H1 (cell line): ENCODE data around the gene AMBP. TPM values are rescaled to one million over a fixed set of nuclear protein-coding genes. Genes with fewer than 3 reads are reported as not detected.

Experiments
- CTCF ChIA-PET: fragments of 300-600 bp; sonication (Branson Sonifier 250); formaldehyde crosslinking; loops from one replicate; lab custom pipeline; 2021; ENCODE audit not compliant: partially characterized antibody; lab: Charles Lee
- POLR2A ChIA-PET: fragments of 300-600 bp; sonication (Branson Sonifier 250); formaldehyde crosslinking; loops from one replicate; lab custom pipeline; 2021; ENCODE audit warnings: inconsistent platforms; ENCODE audit not compliant: partially characterized antibody; lab: Charles Lee
- DNase-seq, 2 experiments: peaks; one replicate each; pipeline versions ENCODE4 v3.0.0 to v3.0.0-alpha.2; 2010 to 2022; ENCODE audit warnings: low spot score in 2 of 2, low read depth in 1 of 2, mixed read lengths in 1 of 2
- FAIRE-seq: peaks from 2 replicates; lab custom pipeline; 2011; peaks lifted over from hg19 to GRCh38; lab: Jason Lieb, UNC
- H2AFZ ChIP-seq: 2 replicates; pipeline ENCODE4 v1.8.1; 2012; ENCODE audit warnings: low read length, inconsistent platforms
- H2AK5ac ChIP-seq: 2 replicates; pipeline ENCODE4 v1.6.1; 2013; ENCODE audit warnings: low read depth, low read length
- H2BK120ac ChIP-seq: replicated peaks from 2 replicates; pipeline ENCODE3; 2013; ENCODE audit warnings: low read depth, low read length, inconsistent platforms
- H2BK12ac ChIP-seq: 2 replicates; pipeline ENCODE4 v1.6.1; 2013; ENCODE audit warnings: low read depth, low read length
- H2BK15ac ChIP-seq: 2 replicates; pipeline ENCODE4 v1.6.1; 2013; ENCODE audit warnings: low read length
- H2BK20ac ChIP-seq: 2 replicates; pipeline ENCODE4 v1.6.1; 2013; ENCODE audit warnings: low read length
- H2BK5ac ChIP-seq: 2 replicates; pipeline ENCODE4 v1.6.1; 2013; ENCODE audit warnings: low read depth, low read length
- H3K14ac ChIP-seq: 2 replicates; pipeline ENCODE4 v1.6.1; 2013; ENCODE audit warnings: inconsistent platforms; ENCODE audit not compliant: insufficient read length
- H3K18ac ChIP-seq: 2 replicates; pipeline ENCODE4 v1.6.1; 2013; ENCODE audit warnings: low read length; ENCODE audit errors: extremely low read depth
- H3K23ac ChIP-seq: 2 replicates; pipeline ENCODE4 v1.6.1; 2013; ENCODE audit warnings: inconsistent platforms; ENCODE audit not compliant: insufficient read length
- H3K23me2 ChIP-seq: 2 replicates; pipeline ENCODE4 v1.6.1; 2013; ENCODE audit warnings: low read depth, low read length
- H3K27ac ChIP-seq: 2 replicates; pipeline ENCODE4 v1.6.1; 2011; ENCODE audit warnings: low read depth, low read length, inconsistent platforms
- H3K27me3 ChIP-seq, 4 experiments: replicated peaks in 1 of 4; 1 replicate in 1 of 4; 2 replicates in 3 of 4; pipeline versions ENCODE4 v1.6.1 to v1.8.1; 2011 to 2013; ENCODE audit warnings: low read length in 3 of 4, mild to moderate bottlenecking in 3 of 4, inconsistent platforms in 2 of 4, mixed read lengths in 2 of 4, moderate library complexity in 1 of 4; ENCODE audit not compliant: control insufficient read depth in 3 of 4, insufficient read depth in 3 of 4; ENCODE audit errors: extremely low read depth in 1 of 4
- H3K36me3 ChIP-seq, 4 experiments: 2 replicates each; pipeline versions ENCODE4 v1.6.1 to v1.8.1; 2011 to 2013; ENCODE audit warnings: mild to moderate bottlenecking in 4 of 4, low read length in 3 of 4, moderate library complexity in 2 of 4, control low read depth in 1 of 4, inconsistent platforms in 1 of 4; ENCODE audit not compliant: insufficient read depth in 4 of 4, control insufficient read depth in 2 of 4
- H3K4ac ChIP-seq: replicated peaks from 2 replicates; pipeline ENCODE3; 2013; ENCODE audit warnings: low read length, low read depth, mixed read lengths, inconsistent platforms; ENCODE audit not compliant: insufficient read length
- H3K4me1 ChIP-seq, 4 experiments: replicated peaks in 1 of 4; 1 replicate in 1 of 4; 2 replicates in 3 of 4; pipeline versions ENCODE4 v1.6.1 to v1.8.1; 2011 to 2013; ENCODE audit warnings: low read length in 3 of 4, inconsistent platforms in 2 of 4, mixed read lengths in 1 of 4; ENCODE audit not compliant: insufficient read depth in 4 of 4, control insufficient read depth in 3 of 4
- H3K4me2 ChIP-seq, 2 experiments: 2 replicates each; pipeline versions ENCODE4 v1.6.1 to v1.8.1; 2011 to 2013; ENCODE audit warnings: low read depth in 2 of 2, low read length in 2 of 2, control low read depth in 1 of 2, inconsistent platforms in 1 of 2, mild to moderate bottlenecking in 1 of 2; ENCODE audit not compliant: insufficient read depth in 1 of 2
- H3K4me3 ChIP-seq, 4 experiments: fragments of 200-600, 300-600 bp in 1 of 4; sonication (generic), shearing (Covaris generic), sonication (Bioruptor Twin) in 1 of 4; 2 replicates each; pipeline versions ENCODE4 v1.5.1 to v1.8.1; 2011 to 2016; ENCODE audit warnings: low read length in 4 of 4, low read depth in 3 of 4, control low read depth in 2 of 4, inconsistent platforms in 2 of 4, mild to moderate bottlenecking in 2 of 4, mixed read lengths in 1 of 4, moderate library complexity in 1 of 4; ENCODE audit not compliant: insufficient read depth in 2 of 4; ENCODE audit errors: extremely low read depth in 1 of 4
- H3K56ac ChIP-seq: replicated peaks from 2 replicates; pipeline ENCODE3; 2013; ENCODE audit warnings: low read depth, mild to moderate bottlenecking, mixed read lengths, low read length, inconsistent platforms; ENCODE audit not compliant: insufficient read length
- H3K79me1 ChIP-seq: 2 replicates; pipeline ENCODE4 v1.6.1; 2013; ENCODE audit warnings: low read depth, low read length, control low read depth
- H3K79me2 ChIP-seq, 2 experiments: 2 replicates each; pipeline versions ENCODE4 v1.6.1 to v1.8.1; 2012 to 2013; ENCODE audit warnings: low read length in 2 of 2, mild to moderate bottlenecking in 2 of 2, inconsistent platforms in 1 of 2; ENCODE audit not compliant: insufficient read depth in 2 of 2, control insufficient read depth in 1 of 2
- H3K9ac ChIP-seq, 4 experiments: replicated peaks in 1 of 4; 1 replicate in 1 of 4; 2 replicates in 3 of 4; pipeline versions ENCODE4 v1.6.1 to v1.8.1; 2011 to 2013; ENCODE audit warnings: low read depth in 3 of 4, low read length in 3 of 4, control low read depth in 2 of 4, mild to moderate bottlenecking in 2 of 4, moderate library complexity in 2 of 4, inconsistent platforms in 1 of 4; ENCODE audit errors: extremely low read depth in 1 of 4
- H3K9me3 ChIP-seq, 2 experiments: 2 replicates each; pipeline versions ENCODE4 v1.6.1 to v1.8.1; 2012 to 2013; ENCODE audit warnings: mild to moderate bottlenecking in 2 of 2, moderate library complexity in 2 of 2, control low read depth in 1 of 2, inconsistent platforms in 1 of 2, low read depth in 1 of 2, low read length in 1 of 2, mixed read lengths in 1 of 2; ENCODE audit not compliant: insufficient read depth in 2 of 2
- H4K20me1 ChIP-seq, 2 experiments: replicated peaks in 1 of 2; 2 replicates each; pipeline versions ENCODE3 to v1.8.1; 2011 to 2013; ENCODE audit warnings: inconsistent platforms in 2 of 2, low read length in 2 of 2, mild to moderate bottlenecking in 1 of 2; ENCODE audit not compliant: insufficient read depth in 2 of 2, control insufficient read depth in 1 of 2
- H4K5ac ChIP-seq: 2 replicates; pipeline ENCODE4 v1.6.1; 2013; ENCODE audit warnings: low read length, low read depth, mixed read lengths, inconsistent platforms; ENCODE audit not compliant: insufficient read length
- H4K8ac ChIP-seq: 2 replicates; pipeline ENCODE4 v1.8.0; 2013; ENCODE audit warnings: mild to moderate bottlenecking, moderate library complexity, low read length, inconsistent platforms; ENCODE audit not compliant: insufficient read depth; ENCODE audit errors: extremely low read depth
- H4K91ac ChIP-seq: replicated peaks from 2 replicates; pipeline ENCODE3; 2013; ENCODE audit warnings: low read length, mixed read lengths, inconsistent platforms; ENCODE audit not compliant: insufficient read length
- EGR1 ChIP-seq: IDR thresholded peaks from 2 replicates; pipeline ENCODE4 v1.6.1; 2011; ENCODE audit warnings: low read depth, low read length, borderline replicate concordance
- JUND ChIP-seq: IDR thresholded peaks from 2 replicates; pipeline ENCODE4 v1.6.1; 2011; ENCODE audit warnings: mild to moderate bottlenecking, improper control_type of control experiment, low read length
- RAD21 ChIP-seq, 2 experiments: IDR thresholded peaks in 1 of 2; conservative IDR thresholded peaks in 1 of 2; 2 replicates each; pipeline ENCODE4 v1.6.1; 2011; ENCODE audit warnings: low read depth in 2 of 2, low read length in 2 of 2, improper control_type of control experiment in 1 of 2, inconsistent platforms in 1 of 2, mild to moderate bottlenecking in 1 of 2, moderate library complexity in 1 of 2
- SP2 ChIP-seq: IDR thresholded peaks from 2 replicates; pipeline ENCODE4 v1.6.1; 2012; ENCODE audit warnings: mild to moderate bottlenecking, low read length, inconsistent platforms
- SRF ChIP-seq: IDR thresholded peaks from 2 replicates; pipeline ENCODE4 v1.6.1; 2011; ENCODE audit warnings: mild to moderate bottlenecking, low read depth, low read length, moderate library complexity
- TBP ChIP-seq: IDR thresholded peaks from 2 replicates; pipeline ENCODE4 v1.6.1; 2011; ENCODE audit warnings: low read depth, low read length, improper control_type of control experiment
- WGBS, 2 experiments: shearing (Covaris generic) in 1 of 2; methylation state at CpG; one replicate each; pipeline versions ENCODE4 v1.1.6 to v1.1.7; 2013 to 2015; ENCODE audit warnings: low lambda C conversion rate in 2 of 2, mixed read lengths in 2 of 2, inconsistent platforms in 1 of 2, low coverage in 1 of 2, missing lambda C conversion rate in 1 of 2; ENCODE audit not compliant: insufficient replicate concordance in 2 of 2, insufficient coverage in 1 of 2, insufficient read length in 1 of 2; ENCODE audit errors: extremely low coverage in 1 of 2, missing lambda C conversion rate in 1 of 2; 5-methylcytosine and 5-hydroxymethylcytosine counted together
- polyA plus RNA-seq, 7 experiments: library from polyadenylated mRNA; depleted of rRNA in 3 of 7; stranded (reverse) in 5 of 7; unstranded in 2 of 7; fragments of >200 nt in 5 of 7; fragments of 200-250 nt in 2 of 7; gene quantifications; 1 replicate in 5 of 7; 2 replicates in 1 of 7; 4 replicates in 1 of 7; pipeline versions ENCODE4 v1.2.1 to v1.2.3, GENCODE V29; 2011 to 2013; ENCODE audit warnings: missing spikeins in 2 of 7, mixed read lengths in 2 of 7
- total RNA-seq: library from RNA; stranded (reverse); fragmentation: NEBNext Ultra II Directional; extraction: Animal tissue kit (Norgen Biotek cat#: 25700); gene quantifications from 2 replicates; pipeline ENCODE4 v1.2.1, GENCODE V29; 2021
- TF ChIP-seq, protein P1 (sequence below): IDR thresholded peaks from 2 replicates; pipeline ENCODE4 v1.6.1; 2012; ENCODE audit warnings: inconsistent platforms

AMBP gene
- total and polyA plus RNA-seq, 2 of the 8 experiments (the other 6 are each of a cell fraction or from before 2014, with no cell fraction given) = 3.0 to 4.0 TPM

- Histone ChIP-seq H2BK20ac (no peak overlapping the region), H2BK12ac (no peak overlapping the region), H2BK120ac (no peak overlapping the region), H3K27ac (no peak overlapping the region), H3K23ac (no peak overlapping the region), H2AK5ac (no peak overlapping the region), H3K4me3 (no peak overlapping the region), H3K18ac (no peak overlapping the region; the same call in 1 of the 2 replicates), H3K79me2 (no peaks in the 10 kb centered on the region), H3K9me3 (no peaks in the 10 kb centered on the region), H2BK15ac (no peak overlapping the region), H4K5ac (no peak overlapping the region), H2BK5ac (no peak overlapping the region), H3K23me2 (no peaks in the 10 kb centered on the region), H3K14ac (no peak overlapping the region), H3K9ac (no peak overlapping the region), H4K20me1 (no peaks in the 10 kb centered on the region), H3K4me2 (no peak overlapping the region), H3K27me3 (no peaks in the 10 kb centered on the region; a peak in 1 of 7 replicates)
- no peak for DNase-seq
- 92% methylated on average over 7 of the region's 7 CpGs; no CpG with 5 or more reads in 1 of the 2 experiments for WGBS, 2 experiments
- ChIA-PET POLR2A (interaction anchor here (1.4 kb wide), 2 partner anchors 11 to 20 kb away, joined by 4 to 7 read pairs; partner anchors contain the start of gene KIF12), CTCF (interaction anchor here (0.8 to 3.1 kb wide), 8 partner anchors 10 to 202 kb away, joined by 3 to 16 read pairs (median 4); partner anchors contain the start of genes AMBP and KIF12)
- no peak for FAIRE-seq
- TF ChIP-seq EGR1 (no peak), RAD21 (IDR thresholded peaks at IDR 0.05 in 1 of 2, conservative IDR thresholded peaks at IDR 0.05 in 1 of 2; ENCODE audit: low read depth in 2 of 2, low read length in 2 of 2) (no peak), JUND (no peak), TBP (no peak), SP2 (no peak), SRF (no peak)
- TF ChIP-seq, protein P1, sequence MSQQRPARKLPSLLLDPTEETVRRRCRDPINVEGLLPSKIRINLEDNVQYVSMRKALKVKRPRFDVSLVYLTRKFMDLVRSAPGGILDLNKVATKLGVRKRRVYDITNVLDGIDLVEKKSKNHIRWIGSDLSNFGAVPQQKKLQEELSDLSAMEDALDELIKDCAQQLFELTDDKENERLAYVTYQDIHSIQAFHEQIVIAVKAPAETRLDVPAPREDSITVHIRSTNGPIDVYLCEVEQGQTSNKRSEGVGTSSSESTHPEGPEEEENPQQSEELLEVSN = no peak
- TF ChIP-seq, all 59 proteins: peak for 0
- no peak overlapping the region for H4K91ac ChIP-seq
- no peak overlapping the region for H2AFZ ChIP-seq
- no peaks in the 10 kb centered on the region for H3K79me1 ChIP-seq
- no peak overlapping the region for H4K8ac ChIP-seq
- H3K4ac ChIP-seq = no peak overlapping the region
- no peak overlapping the region for H3K56ac ChIP-seq
- no peaks in the 10 kb centered on the region for H3K36me3 ChIP-seq
- H3K4me1 ChIP-seq = no peaks in the 10 kb centered on the region; a peak in 1 of 7 replicates
Measured at GRCh38 chr9:114088571-114089170, 10.6 kb upstream of the AMBP start.
